Measurements from ENCODE around the gene CBX3. TPM values are rescaled to one million over a fixed set of nuclear protein-coding genes. Genes with fewer than 3 reads are reported as not detected.

CBX3 gene
- total RNA-seq, 1 experiment from 2014 or later: 215 TPM

DNA sequence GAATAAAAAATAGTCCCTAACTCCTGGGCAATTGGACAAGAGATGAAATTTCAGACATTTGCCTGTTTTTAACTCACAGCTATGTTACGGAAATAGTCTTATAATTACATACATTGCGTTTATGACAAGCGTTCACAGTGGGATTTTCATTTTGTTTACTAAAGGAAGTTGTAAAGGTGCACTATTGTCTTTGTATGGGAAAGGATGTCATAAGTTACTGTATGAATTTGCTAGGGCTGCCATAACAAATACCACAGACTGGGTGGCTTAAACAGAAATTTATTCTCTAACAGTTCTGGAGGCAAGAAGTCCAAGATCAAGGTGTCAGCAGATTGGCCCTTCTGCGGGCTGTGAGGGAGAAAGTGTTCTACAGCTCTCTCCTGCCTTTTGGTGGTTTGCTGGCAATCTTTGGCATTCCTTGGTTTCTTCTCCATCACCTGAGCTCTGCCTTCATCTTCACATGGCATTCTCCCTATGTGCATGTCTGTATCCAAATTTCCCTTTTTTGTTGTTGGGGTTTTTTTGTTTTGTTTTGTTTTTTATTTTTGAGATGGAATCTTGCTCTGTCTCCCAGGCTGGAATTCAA, 43.9 kb upstream of the CBX3 start:
- no peak for DNase-seq
- CTCF ChIA-PET: interaction anchor here (1.5 kb wide), 1 partner anchor 69 kb away, joined by 3 read pairs; no protein-coding TSS in a partner anchor
- Histone ChIP-seq H3K9me3 (no peaks in the 10 kb centered on the region), H3K27me3 (replicated peaks; ENCODE audit: control insufficient read depth, insufficient read depth, low read length) (no peaks in the 10 kb centered on the region), H3K36me3 (ENCODE audit: control insufficient read depth, insufficient read depth, low read length) (no peaks in the 10 kb centered on the region; the same call in 1 of the 2 replicates), H3K4me3 (ENCODE audit: low read depth, low read length) (no peak overlapping the region), H3K4me1 (peaks cover 76% of the 10 kb centered on the region)
- no peak overlapping the region for H3K4me3 Mint-ChIP-seq (ENCODE audit: unreplicated experiment)
- POLR2A ChIA-PET: no interaction called here
- TF ChIP-seq, protein P1, sequence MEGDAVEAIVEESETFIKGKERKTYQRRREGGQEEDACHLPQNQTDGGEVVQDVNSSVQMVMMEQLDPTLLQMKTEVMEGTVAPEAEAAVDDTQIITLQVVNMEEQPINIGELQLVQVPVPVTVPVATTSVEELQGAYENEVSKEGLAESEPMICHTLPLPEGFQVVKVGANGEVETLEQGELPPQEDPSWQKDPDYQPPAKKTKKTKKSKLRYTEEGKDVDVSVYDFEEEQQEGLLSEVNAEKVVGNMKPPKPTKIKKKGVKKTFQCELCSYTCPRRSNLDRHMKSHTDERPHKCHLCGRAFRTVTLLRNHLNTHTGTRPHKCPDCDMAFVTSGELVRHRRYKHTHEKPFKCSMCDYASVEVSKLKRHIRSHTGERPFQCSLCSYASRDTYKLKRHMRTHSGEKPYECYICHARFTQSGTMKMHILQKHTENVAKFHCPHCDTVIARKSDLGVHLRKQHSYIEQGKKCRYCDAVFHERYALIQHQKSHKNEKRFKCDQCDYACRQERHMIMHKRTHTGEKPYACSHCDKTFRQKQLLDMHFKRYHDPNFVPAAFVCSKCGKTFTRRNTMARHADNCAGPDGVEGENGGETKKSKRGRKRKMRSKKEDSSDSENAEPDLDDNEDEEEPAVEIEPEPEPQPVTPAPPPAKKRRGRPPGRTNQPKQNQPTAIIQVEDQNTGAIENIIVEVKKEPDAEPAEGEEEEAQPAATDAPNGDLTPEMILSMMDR (IDR thresholded peaks at IDR 0.05; ENCODE audit: insufficient read depth in 1 of 2, low read depth in 1 of 2, low read length in 1 of 2, severe bottlenecking in 1 of 2, unreplicated experiment in 1 of 2): no peak
- no peaks in the 10 kb centered on the region for H3K9me3 Mint-ChIP-seq (ENCODE audit: unreplicated experiment)
- H3K27ac Mint-ChIP-seq (ENCODE audit: unreplicated experiment): peak overlapping the region; percentile 88
- H3K27me3 Mint-ChIP-seq (ENCODE audit: insufficient read depth, unreplicated experiment): no peaks in the 10 kb centered on the region
- intact Hi-C loops (cut with micrococcal nuclease; ENCODE audit: unreplicated experiment): loop anchor here (5.0 to 10.0 kb wide), 2 partner anchors 75 to 153 kb away; no protein-coding TSS in a partner anchor
- peaks cover 36% of the 10 kb centered on the region for H3K4me1 Mint-ChIP-seq (ENCODE audit: low read depth, unreplicated experiment)
- peaks cover 26% of the 10 kb centered on the region for H3K36me3 Mint-ChIP-seq (ENCODE audit: insufficient read depth, unreplicated experiment)
- BruUV-seq (replicated peaks): no TSS peak

DNA sequence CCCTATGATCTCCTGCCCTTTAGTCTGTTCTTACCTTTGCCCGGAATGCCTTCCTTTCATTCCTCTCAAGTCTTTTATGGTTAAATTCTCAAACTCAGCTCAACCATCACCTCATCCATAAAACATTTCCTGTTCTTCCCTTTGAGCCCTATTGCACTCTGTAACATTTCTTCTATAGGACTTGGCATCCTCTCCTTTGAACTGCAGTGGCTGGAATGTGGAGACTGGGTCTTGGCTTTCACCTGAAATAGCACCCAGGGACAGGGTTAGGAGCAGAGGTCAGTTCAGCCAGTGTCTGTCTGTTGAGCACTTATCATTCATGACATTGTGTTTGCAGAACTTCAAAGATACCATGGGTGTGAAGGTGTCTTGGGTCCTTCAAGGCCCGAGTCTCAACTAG, 42.3 kb upstream of the CBX3 start:
- ChIA-PET POLR2A (no interaction called here), CTCF (no interaction called here)
- Mint-ChIP-seq H3K4me1 (ENCODE audit: low read depth, unreplicated experiment) (peaks cover 36% of the 10 kb centered on the region), H3K36me3 (ENCODE audit: insufficient read depth, unreplicated experiment) (peaks cover 15% of the 10 kb centered on the region), H3K4me3 (ENCODE audit: unreplicated experiment) (peak overlapping the region; percentile 53), H3K27ac (ENCODE audit: unreplicated experiment) (peak overlapping the region; percentile 88), H3K27me3 (ENCODE audit: insufficient read depth, unreplicated experiment) (no peaks in the 10 kb centered on the region), H3K9me3 (ENCODE audit: unreplicated experiment) (no peaks in the 10 kb centered on the region)
- intact Hi-C loops (cut with micrococcal nuclease; ENCODE audit: unreplicated experiment): loop anchor here (5.0 to 10.0 kb wide), 2 partner anchors 77 to 154 kb away; no protein-coding TSS in a partner anchor
- no peaks in the 10 kb centered on the region for H3K27me3 ChIP-seq (replicated peaks; ENCODE audit: control insufficient read depth, insufficient read depth, low read length)
- H3K4me3 ChIP-seq (ENCODE audit: low read depth, low read length): no peak overlapping the region
- H3K36me3 ChIP-seq (ENCODE audit: control insufficient read depth, insufficient read depth, low read length): no peaks in the 10 kb centered on the region; the same call in 1 of the 2 replicates
- BruUV-seq (replicated peaks): no TSS peak
- peaks cover 68% of the 10 kb centered on the region for H3K4me1 ChIP-seq
- TF ChIP-seq, protein P1 (IDR thresholded peaks at IDR 0.05; ENCODE audit: insufficient read depth in 1 of 2, low read depth in 1 of 2, low read length in 1 of 2, severe bottlenecking in 1 of 2, unreplicated experiment in 1 of 2): no peak
- peak; percentile 83 to 88 for DNase-seq
- no peaks in the 10 kb centered on the region for H3K9me3 ChIP-seq

DNA sequence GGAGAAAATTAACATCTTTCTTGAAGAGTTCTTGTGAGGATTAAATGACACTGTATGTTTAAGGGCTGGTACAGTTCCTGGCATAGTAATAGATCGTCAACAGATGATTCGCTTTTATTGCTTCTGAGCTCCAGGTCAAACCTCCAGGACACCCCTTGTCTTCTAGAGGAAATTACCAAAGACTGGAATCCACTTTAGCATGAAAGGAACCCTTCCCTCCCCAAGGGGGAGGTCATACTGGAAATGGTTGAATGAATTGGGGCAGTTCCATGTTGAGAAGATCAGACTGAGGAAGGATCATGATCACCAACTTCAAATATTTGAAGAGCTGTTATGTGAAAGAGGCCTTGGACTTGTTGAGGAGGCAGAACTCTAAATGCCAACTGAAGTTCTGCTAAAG, 40.6 kb upstream of the CBX3 start:
- CTCF ChIA-PET: interaction anchor here (0.6 to 1.5 kb wide), 3 partner anchors 44 to 268 kb away, joined by 3 to 6 read pairs (median 5); no protein-coding TSS in a partner anchor
- peaks cover 51% of the 10 kb centered on the region for H3K4me1 ChIP-seq
- no peak overlapping the region for H3K27ac Mint-ChIP-seq (ENCODE audit: unreplicated experiment)

More for the DNA sequence above, 40.6 kb upstream of the CBX3 start:
- Mint-ChIP-seq H3K4me1 (ENCODE audit: low read depth, unreplicated experiment) (peaks cover 25% of the 10 kb centered on the region), H3K9me3 (ENCODE audit: unreplicated experiment) (no peaks in the 10 kb centered on the region), H3K27me3 (ENCODE audit: insufficient read depth, unreplicated experiment) (no peaks in the 10 kb centered on the region), H3K36me3 (ENCODE audit: insufficient read depth, unreplicated experiment) (peaks cover 15% of the 10 kb centered on the region), H3K4me3 (ENCODE audit: unreplicated experiment) (no peak overlapping the region)
- intact Hi-C loops (cut with micrococcal nuclease; ENCODE audit: unreplicated experiment): no loop called here
- Histone ChIP-seq H3K27me3 (replicated peaks; ENCODE audit: control insufficient read depth, insufficient read depth, low read length) (no peaks in the 10 kb centered on the region), H3K4me3 (ENCODE audit: low read depth, low read length) (no peak overlapping the region), H3K9me3 (no peaks in the 10 kb centered on the region), H3K36me3 (ENCODE audit: control insufficient read depth, insufficient read depth, low read length) (no peaks in the 10 kb centered on the region)
- POLR2A ChIA-PET: interaction anchor here (0.6 to 1.0 kb wide), 3 partner anchors 9 to 989 kb away, joined by 3 to 9 read pairs (median 6); partner anchors contain the start of gene NFE2L3
- no TSS peak for BruUV-seq (replicated peaks)
- DNase-seq: no peak
- TF ChIP-seq, protein P1 (IDR thresholded peaks at IDR 0.05; ENCODE audit: insufficient read depth in 1 of 2, low read depth in 1 of 2, low read length in 1 of 2, severe bottlenecking in 1 of 2, unreplicated experiment in 1 of 2): no peak
